Measurements from ENCODE around the gene PCDHGA12. TPM values are rescaled to one million over a fixed set of nuclear protein-coding genes. Genes with fewer than 3 reads are reported as not detected.

The PCDHGA12 gene
- total and polyA plus RNA-seq, 10 of the 15 experiments (the other 5 are each of a cell fraction or from before 2014, with no cell fraction given), result 0.04 to 0.79 (median 0.36) TPM; not detected in 2

GRCh38 chr5:141439411-141440141 lies 9.3 kb downstream of the PCDHGA12 start (continued):
- TF ChIP-seq BCLAF1 (IDR thresholded peaks at IDR 0.05) (no peak), PKNOX1 (IDR thresholded peaks at IDR 0.05) (no peak), KLF5 (IDR thresholded peaks at IDR 0.05; ENCODE audit: partially characterized antibody) (no peak), NFYB (IDR thresholded peaks at IDR 0.05; ENCODE audit: insufficient read depth, low read depth, low read length) (no peak), TCF12 (IDR thresholded peaks at IDR 0.05; ENCODE audit: low read depth, low read length) (no peak), RFX5 (IDR thresholded peaks at IDR 0.05; ENCODE audit: low read depth, low read length) (no peak), SP1 (IDR thresholded peaks at IDR 0.05; ENCODE audit: low read depth, low read length) (no peak), POLR2AphosphoS2 (IDR thresholded peaks at IDR 0.05; ENCODE audit: low read depth, low read length) (no peak)
- TF ChIP-seq, protein P1, sequence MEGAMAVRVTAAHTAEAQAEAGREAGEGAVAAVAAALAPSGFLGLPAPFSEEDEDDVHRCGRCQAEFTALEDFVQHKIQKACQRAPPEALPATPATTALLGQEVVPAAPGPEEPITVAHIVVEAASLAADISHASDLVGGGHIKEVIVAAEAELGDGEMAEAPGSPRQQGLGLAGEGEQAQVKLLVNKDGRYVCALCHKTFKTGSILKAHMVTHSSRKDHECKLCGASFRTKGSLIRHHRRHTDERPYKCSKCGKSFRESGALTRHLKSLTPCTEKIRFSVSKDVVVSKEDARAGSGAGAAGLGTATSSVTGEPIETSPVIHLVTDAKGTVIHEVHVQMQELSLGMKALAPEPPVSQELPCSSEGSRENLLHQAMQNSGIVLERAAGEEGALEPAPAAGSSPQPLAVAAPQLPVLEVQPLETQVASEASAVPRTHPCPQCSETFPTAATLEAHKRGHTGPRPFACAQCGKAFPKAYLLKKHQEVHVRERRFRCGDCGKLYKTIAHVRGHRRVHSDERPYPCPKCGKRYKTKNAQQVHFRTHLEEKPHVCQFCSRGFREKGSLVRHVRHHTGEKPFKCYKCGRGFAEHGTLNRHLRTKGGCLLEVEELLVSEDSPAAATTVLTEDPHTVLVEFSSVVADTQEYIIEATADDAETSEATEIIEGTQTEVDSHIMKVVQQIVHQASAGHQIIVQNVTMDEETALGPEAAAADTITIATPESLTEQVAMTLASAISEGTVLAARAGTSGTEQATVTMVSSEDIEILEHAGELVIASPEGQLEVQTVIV (IDR thresholded peaks at IDR 0.05; ENCODE audit: borderline replicate concordance, partially characterized antibody), result no peak

Measured in GM12878 (cell line).